Epithelial cell of esophagus (primary cell): Measurements from ENCODE around the gene PTPRT.

ENCODE experiments used
- DNase-seq: peaks from one replicate; pipeline ENCODE4 v3.0.0; 2010; ENCODE audit warnings: low read depth
- H3K4me3 ChIP-seq: 2 replicates; pipeline ENCODE4 v1.5.1; 2011; ENCODE audit warnings: mild to moderate bottlenecking, low read length, control low read depth
- CTCF ChIP-seq: IDR thresholded peaks from 2 replicates; pipeline ENCODE4 v1.5.1; 2011; ENCODE audit warnings: low read depth, mild to moderate bottlenecking, low read length, control low read depth, inconsistent platforms; ENCODE audit not compliant: insufficient read depth; ENCODE audit errors: missing control alignments

The PTPRT gene

DNA sequence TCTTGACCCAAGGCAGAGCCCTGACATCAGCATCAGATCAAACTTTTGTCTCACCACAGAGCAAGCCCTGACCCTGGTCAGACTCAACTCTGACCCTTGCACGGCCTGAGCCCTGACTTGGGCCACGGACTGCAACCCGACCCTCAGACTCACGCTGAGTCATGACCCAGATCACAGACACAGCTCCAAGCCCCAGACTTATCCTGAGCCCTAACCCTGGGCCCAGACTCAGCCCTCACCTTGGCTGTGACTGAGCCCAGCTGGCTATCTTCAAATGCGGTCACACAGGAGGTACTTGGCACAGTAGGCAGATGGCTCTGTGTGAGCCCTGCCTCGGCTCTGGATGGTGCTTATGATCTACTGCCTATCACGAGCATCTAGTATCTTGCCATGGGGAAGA lies 602.3 kb downstream of the PTPRT start:
- DNase-seq = no peak
- no peak overlapping the region for H3K4me3 ChIP-seq
- no peak for TF ChIP-seq CTCF

DNA sequence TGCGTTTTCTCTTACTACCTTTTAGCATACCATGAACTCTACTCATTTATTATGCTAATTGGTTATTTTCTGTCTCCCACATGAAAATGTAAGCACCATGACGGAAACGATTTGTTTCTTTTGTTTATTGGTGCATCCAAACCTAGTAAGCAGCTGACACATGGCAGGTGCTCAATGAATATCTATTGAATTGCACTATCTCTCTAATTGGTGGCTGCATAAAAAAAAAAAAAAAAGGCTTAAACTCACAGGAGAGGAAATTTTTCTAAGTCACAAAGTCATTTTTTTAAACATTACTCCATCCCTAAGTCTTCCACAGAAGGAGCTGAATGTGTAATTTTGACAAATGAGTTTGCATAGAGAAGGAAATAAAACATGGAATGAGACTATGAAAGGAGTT lies 608.4 kb downstream of the PTPRT start:
- no peak for DNase-seq
- TF ChIP-seq CTCF = no peak
- no peak overlapping the region for H3K4me3 ChIP-seq

- no peak for TF ChIP-seq CTCF
- no peak for DNase-seq
- H3K4me3 ChIP-seq = no peak overlapping the region
These were observed 613.5 kb downstream of the PTPRT start for GRCh38 chr20:42576167-42576566.

DNA sequence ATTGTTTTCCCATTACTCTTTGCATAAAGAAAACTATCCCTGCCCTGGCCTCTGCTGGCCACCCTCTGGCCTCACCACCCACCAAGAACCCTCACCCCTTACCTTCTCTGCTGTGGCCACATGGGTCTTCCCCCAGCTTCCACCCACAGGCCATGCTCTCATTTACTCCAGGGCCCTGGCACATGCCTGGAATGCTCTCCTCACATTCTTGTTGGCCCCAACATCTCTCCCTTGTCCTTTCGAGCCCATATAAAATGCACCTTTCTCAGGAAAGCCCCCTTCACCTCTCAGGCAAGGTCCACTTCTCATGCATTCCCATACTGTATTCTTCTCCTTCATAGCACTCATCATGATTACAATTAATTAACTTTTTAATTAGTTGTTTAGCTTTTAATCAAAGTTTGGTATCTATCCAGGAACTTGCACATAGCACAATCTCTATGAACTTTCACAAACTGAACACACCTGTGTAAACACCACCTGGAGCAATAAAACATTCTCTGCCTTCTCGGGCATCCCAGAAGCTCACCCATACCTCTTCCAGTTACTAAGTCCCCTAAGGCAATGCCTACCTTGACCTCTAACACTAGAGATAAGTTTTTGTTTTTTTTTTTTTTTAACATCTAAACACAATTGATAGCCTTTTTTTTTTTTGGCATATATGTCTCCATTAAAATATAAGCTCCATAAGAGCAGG lies 617.2 kb downstream of the PTPRT start:
- TF ChIP-seq CTCF = no peak
- DNase-seq = no peak
- no peak overlapping the region for H3K4me3 ChIP-seq

- TF ChIP-seq CTCF = no peak
- no peak overlapping the region for H3K4me3 ChIP-seq
- DNase-seq = peak; percentile 41
These were observed 622.3 kb downstream of the PTPRT start for GRCh38 chr20:42567409-42567808.

DNA sequence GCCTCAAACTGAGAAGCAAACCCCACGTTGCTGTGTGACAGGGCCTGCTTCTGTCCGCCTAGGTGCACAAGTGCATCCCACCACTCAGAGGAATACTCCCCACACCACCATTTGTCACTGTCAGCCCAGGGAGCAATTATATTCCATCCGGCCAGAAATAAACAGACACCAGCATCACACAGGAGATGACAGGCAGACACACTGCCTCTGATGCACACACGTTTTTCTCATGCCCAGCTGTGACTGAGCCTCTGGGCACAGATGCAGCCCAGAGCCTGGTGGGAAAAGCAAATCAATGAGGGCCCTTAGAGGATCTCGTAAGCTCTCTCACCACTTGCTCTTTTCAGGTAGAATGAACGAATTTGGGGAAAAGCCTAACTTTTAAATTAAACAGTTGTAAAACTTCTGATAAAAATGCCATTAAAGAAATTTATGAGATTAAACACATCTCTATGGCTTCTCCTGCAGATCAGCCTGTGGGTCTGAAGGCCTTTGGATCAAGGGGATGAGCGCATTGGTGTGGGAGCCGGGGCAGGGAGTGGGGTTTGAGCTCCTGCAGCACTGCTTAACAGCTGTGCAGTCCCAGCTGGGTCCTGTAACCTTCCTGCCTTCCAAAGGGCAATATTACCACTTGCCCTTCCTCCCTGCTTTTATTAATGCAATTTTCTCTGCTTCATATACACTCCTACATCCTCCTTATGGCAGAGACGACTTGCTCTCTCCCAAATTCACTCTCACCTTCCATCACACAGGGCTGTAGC lies 624.3 kb downstream of the PTPRT start:
- no peak for TF ChIP-seq CTCF
- DNase-seq = no peak
- no peak overlapping the region for H3K4me3 ChIP-seq

DNA sequence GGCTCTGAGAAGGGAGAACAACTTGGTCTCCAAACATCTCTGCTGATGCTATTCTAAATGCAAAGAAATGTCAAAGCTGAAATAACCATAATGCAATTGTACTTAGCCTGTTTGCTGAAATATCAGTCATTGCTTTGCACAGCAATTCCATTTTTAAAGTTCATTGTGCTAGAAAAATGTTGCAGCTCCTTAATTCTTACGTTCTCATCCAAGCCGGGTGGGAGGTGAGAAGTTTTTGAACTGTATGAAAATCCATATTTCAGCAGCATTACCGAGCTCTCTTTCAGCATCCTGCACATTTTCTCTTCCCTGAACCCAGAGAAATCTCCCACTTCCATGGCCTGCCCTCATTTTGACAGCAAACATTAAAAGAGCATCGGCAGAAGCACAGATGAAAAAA lies 630.0 kb downstream of the PTPRT start:
- no peak overlapping the region for H3K4me3 ChIP-seq
- TF ChIP-seq CTCF = no peak
- DNase-seq = no peak
